Muscle layer of colon (tissue), 2 donors: ENCODE measurements around the gene ING3.
"Not testable (repeated sequence)": the region's sequence is repeated elsewhere in the genome, so short reads cannot be mapped to it uniquely, and the experiment has no call there.

ENCODE experiments used
- H3K27ac ChIP-seq: one replicate; pipeline ENCODE4 v1.7.0; 2013; ENCODE audit warnings: low read depth, mild to moderate bottlenecking, low read length, moderate library complexity
- H3K27me3 ChIP-seq, 2 donors: one replicate each; pipeline ENCODE4 v1.7.0; 2013; ENCODE audit warnings: low read length in 2 of 2, mild to moderate bottlenecking in 2 of 2; ENCODE audit not compliant: insufficient read depth in 2 of 2, control insufficient read depth in 1 of 2
- H3K36me3 ChIP-seq: one replicate; pipeline ENCODE4 v1.7.0; 2013; ENCODE audit warnings: mild to moderate bottlenecking, low read length; ENCODE audit not compliant: insufficient read depth
- H3K4me1 ChIP-seq: one replicate; pipeline ENCODE4 v1.7.0; 2013; ENCODE audit warnings: mild to moderate bottlenecking, low read length; ENCODE audit not compliant: insufficient read depth
- H3K4me3 ChIP-seq, 2 donors: one replicate each; pipeline ENCODE4 v1.7.0; 2013; ENCODE audit warnings: low read length in 2 of 2, low read depth in 1 of 2, mild to moderate bottlenecking in 1 of 2, moderate library complexity in 1 of 2
- H3K9ac ChIP-seq: one replicate; pipeline ENCODE4 v1.7.0; 2013; ENCODE audit warnings: low read length
- H3K9me3 ChIP-seq: one replicate; pipeline ENCODE4 v1.7.0; 2013; ENCODE audit warnings: mild to moderate bottlenecking, low read length
- donor health status: abdominal sarcoma.
- donor health status: Adenocarcinoma of cecum.

The ING3 gene

DNA sequence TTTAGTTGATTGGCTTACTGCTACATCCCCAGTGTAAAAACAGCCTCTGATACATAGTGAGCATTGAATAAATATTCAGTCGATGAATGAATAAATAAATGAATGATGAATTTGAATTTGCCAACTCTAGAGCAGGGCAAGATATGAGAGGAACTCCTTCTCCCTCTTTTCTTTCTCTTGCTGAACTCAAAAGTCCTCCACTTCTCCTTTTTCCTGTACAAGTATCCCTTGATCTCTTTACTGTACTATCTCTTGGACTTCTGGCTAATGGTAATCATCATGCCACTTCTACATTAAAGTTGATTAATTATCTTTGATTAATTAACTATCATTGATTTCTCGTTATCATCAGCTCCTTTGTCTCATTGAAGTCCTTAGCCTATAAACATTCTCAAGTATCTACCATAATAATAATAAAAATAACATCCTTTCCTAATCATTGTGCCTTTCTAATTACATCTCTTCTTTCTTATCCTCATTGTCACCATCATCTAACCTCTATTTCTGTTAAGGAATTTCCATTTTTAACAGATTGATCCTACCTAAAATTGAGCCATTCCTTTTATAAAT lies 48.5 kb downstream of the ING3 start:
- Histone ChIP-seq H3K36me3 (no peaks in the 10 kb centered on the region), H3K4me1 (peaks cover 75% of the 10 kb centered on the region), H3K9me3 (no peaks in the 10 kb centered on the region), H3K4me3 (peak overlapping the region in 1 of 2 donors; percentile 23), H3K9ac (no peak overlapping the region), H3K27ac (peak overlapping the region; percentile 67), H3K27me3 (no peaks in the 10 kb centered on the region)

DNA sequence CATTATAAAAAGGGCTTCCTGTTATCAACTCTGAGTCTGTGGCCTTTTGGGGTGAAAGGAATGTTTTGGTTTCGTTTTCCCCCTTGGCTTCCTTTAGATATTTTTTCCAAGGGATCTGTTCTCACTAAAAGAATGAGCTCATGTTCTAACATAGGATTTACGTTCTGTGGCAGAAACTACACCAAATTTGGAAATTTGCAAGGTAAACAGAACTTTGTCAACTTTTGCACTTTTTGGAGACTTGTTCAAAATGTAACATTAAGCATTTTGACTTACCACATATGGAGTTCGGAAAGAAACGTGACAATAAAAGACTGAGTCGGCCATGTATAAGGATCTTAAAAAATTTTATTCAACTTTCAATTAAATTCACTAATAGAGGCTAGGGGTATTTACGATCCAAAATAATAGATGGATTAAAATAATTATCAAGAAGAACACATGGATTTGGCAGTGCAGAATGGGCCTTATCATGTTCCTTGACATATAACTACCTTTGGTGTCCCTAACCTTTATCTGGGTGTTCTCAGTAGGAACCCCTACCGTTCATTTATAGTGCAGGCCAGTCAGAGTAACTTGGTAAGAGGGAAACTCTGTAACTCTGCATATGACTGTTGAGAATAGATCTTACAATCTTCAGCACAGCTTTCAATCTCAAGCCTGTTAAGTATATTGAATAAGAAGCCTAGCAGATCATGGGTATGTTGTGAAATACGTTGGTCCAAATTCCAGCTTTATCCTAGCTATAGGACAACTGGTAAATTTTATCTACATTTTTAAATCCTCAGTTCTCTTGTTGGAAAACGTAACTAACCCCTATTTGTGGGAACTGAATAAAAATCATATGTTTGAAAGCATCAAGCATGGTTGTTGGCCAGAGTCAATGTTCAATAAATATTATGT lies 49.8 kb downstream of the ING3 start:
- no peaks in the 10 kb centered on the region for H3K36me3 ChIP-seq
- peak overlapping the region; percentile 67 for H3K27ac ChIP-seq
- peak overlapping the region in 1 of 2 donors; percentile 23 for H3K4me3 ChIP-seq
- H3K9me3 ChIP-seq = no peaks in the 10 kb centered on the region
- H3K27me3 ChIP-seq = no peaks in the 10 kb centered on the region
- H3K4me1 ChIP-seq = peaks cover 77% of the 10 kb centered on the region
- peak overlapping the region; percentile 4 for H3K9ac ChIP-seq

DNA sequence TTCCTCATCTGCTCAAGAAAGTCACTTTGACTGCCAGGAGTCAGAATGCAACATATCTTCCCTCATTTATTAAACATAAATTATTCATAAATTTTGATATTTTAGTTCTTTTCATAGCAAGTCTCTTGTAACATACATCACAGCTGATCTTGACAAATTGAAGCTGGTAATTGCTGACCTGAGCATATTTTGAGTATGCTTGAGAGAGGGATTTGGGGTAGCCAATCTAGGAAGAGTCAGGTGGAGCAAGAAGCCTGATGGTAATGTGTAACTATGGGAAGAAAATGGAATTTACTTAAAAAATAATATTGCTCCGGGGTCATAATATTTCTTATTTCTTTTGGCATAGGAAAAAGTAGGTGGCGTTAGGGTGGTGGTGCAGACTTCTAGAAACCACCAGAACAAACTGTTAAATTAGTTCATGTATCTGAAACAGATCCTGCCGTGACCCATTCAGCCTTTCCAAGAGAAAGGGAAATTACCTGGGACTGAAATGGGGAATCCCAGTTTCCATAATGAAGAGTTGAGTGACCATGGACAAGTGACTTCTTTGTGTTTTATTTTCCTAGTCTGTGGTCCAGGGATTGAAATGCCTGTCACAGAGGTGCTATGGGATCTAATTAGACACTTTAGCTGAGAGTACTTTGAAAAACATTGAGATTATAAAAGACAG lies 50.8 kb downstream of the ING3 start:
- Histone ChIP-seq H3K9me3 (no peaks in the 10 kb centered on the region), H3K4me3 (no peak overlapping the region), H3K9ac (no peak overlapping the region), H3K36me3 (no peaks in the 10 kb centered on the region), H3K27ac (peak overlapping the region; percentile 67), H3K4me1 (peaks cover 81% of the 10 kb centered on the region), H3K27me3 (no peaks in the 10 kb centered on the region)

DNA sequence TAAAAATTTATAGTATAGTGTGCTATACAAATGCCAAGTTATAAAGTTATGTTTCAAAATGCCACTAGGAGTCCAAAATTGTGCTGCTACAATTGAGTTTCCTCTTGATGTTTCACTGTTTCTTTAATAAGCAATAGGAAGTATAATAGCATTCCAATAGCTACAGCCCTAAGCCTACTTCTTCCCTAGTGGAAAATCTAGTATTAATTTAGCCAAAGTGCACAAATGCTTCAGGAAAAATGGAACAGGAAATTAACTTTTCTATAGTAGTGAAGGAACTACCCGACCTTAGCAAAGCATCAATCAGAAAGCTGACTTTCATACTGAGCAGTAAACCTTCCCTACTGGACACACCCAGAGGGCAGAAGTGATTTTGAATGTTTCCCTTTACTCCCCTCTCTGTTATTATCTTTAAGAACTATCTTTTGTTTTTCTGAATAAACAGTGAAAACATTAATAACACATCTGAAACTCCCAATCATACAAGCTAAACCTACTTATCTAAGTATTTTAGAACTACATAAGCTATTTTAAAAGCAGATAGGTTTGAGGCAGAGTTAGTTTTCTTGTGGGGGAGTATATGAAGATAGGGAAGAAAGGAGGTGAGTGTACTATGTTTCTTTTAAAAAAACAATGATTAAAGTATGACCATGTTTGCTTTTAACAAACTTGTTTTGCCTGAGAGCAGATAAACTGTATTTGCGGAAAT lies 51.6 kb downstream of the ING3 start:
- H3K36me3 ChIP-seq = no peaks in the 10 kb centered on the region
- H3K27me3 ChIP-seq = no peaks in the 10 kb centered on the region
- peaks cover 79% of the 10 kb centered on the region for H3K4me1 ChIP-seq
- H3K4me3 ChIP-seq = no peak overlapping the region
- H3K9ac ChIP-seq = no peak overlapping the region
- no peaks in the 10 kb centered on the region for H3K9me3 ChIP-seq
- H3K27ac ChIP-seq = peak overlapping the region; percentile 45

DNA sequence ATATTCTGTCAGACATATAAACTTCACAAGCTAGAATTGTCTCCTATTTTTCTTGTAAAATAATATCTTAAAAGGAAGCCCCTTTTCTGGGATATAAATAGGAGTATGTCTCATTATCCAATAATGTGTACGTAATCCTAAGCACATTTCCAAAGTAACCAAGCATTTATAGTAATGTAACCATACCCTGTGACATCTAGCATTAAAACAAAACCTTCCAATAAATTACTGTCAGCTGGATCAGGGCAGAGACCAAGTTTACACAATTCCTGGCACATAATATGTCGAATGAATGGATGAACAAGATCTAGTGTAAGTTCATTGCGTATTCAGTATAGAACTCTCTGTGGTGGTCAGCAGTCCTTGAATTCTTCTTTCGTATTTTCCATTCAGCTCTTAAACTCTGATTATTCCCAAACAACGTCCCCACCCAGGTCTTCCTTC lies 52.2 kb downstream of the ING3 start:
- H3K4me3 ChIP-seq = no peak overlapping the region

DNA sequence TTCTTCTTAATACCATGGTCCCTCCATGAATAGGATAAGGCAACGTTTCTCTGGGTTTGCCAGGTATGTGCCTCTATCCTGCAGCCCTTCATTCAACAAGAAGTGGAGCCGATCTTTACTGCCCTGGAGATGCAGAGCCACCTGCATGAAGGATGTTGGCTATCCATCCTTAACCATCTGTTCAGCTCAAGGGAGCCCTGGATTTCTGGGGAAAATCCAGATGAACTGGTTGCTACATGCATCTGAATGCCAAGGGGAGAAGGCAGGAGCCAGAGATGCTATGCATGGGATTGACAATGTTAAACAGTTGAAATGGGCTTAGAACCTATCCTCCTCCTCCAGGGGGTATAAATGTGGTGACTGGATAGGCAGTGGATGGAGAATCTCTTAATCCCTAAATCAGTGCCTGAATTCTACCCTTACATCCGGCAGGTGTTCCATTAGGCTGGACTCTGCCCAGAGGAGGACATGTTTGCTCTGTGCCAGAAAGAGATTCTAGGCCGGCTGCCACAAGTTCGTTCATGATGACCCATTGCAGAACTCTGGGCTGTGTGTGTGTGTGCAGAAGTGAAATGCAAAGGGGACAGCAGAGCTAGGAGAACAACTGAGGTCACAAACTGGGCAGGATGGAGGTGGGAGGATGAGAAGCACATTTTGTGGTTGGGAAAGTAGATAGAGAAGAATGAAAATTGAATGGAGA lies 53.6 kb downstream of the ING3 start:
- H3K27me3 ChIP-seq = no peaks in the 10 kb centered on the region
- H3K9ac ChIP-seq = no peak overlapping the region
- peaks cover 68% of the 10 kb centered on the region for H3K4me1 ChIP-seq
- no peak overlapping the region for H3K27ac ChIP-seq
- H3K36me3 ChIP-seq = no peaks in the 10 kb centered on the region
- H3K4me3 ChIP-seq = no peak overlapping the region
- H3K9me3 ChIP-seq = no peaks in the 10 kb centered on the region

More for the DNA sequence above, 52.2 kb downstream of the ING3 start:
- Histone ChIP-seq H3K36me3 (no peaks in the 10 kb centered on the region), H3K27me3 (no peaks in the 10 kb centered on the region), H3K9me3 (no peaks in the 10 kb centered on the region), H3K27ac (peak overlapping the region; percentile 45), H3K4me1 (peaks cover 75% of the 10 kb centered on the region), H3K9ac (no peak overlapping the region)

DNA sequence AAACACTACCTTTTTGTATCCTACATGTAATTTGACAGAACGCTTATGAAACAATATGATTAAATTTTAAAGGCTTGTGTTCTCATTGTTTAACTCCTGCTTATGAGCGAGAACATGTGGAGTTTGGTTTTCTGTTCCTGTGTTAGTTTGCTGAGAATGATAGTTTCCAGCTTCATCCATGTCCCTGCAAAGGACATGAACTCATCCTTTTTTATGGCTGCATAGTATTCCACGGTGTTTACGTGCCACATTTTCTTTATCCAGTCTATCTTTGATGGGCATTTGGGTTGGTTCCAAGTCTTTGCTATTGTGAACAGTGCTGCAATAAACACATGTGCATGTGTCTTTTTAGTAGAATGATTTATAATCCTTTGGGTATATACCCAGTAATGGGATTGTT lies 54.5 kb downstream of the ING3 start:
- not testable (repeated sequence) for H3K4me3 ChIP-seq, H3K36me3 ChIP-seq, H3K9ac ChIP-seq, H3K27me3 ChIP-seq, H3K9me3 ChIP-seq, H3K27ac ChIP-seq
- peaks cover 60% of the 10 kb centered on the region for H3K4me1 ChIP-seq

DNA sequence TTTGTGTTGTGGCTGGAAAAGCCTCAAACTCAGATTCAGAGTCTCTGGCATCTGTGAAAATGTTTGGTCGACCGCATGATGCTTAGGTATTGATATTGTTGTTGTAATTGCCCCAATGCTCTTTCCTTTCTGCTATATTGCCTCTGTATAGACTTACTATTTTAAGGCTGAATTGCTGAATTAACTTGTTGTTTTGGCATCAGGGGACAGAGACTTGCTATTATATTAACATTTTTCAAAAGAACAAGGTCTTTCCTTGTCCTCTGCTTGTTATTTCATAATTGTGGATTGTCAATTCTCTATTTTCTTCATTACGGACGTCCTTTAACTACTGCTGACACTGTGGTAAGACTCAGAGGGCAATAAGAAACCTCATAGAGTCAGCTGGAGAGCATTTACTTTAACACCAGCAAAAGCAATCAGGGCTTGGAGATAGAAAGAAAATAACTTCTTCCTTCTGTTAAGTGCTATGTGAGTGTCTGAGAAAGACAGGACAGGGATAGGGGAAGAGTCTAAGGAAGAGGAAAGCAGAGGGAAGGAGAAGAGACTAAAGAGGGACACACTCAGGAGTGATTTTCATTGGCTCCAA lies 55.5 kb downstream of the ING3 start:
- Histone ChIP-seq H3K4me1 (peaks cover 49% of the 10 kb centered on the region), H3K27me3 (no peaks in the 10 kb centered on the region), H3K36me3 (no peaks in the 10 kb centered on the region), H3K27ac (peak overlapping the region; percentile 0), H3K9ac (no peak overlapping the region), H3K9me3 (no peaks in the 10 kb centered on the region), H3K4me3 (peak overlapping the region in 1 of 2 donors; percentile 1)

DNA sequence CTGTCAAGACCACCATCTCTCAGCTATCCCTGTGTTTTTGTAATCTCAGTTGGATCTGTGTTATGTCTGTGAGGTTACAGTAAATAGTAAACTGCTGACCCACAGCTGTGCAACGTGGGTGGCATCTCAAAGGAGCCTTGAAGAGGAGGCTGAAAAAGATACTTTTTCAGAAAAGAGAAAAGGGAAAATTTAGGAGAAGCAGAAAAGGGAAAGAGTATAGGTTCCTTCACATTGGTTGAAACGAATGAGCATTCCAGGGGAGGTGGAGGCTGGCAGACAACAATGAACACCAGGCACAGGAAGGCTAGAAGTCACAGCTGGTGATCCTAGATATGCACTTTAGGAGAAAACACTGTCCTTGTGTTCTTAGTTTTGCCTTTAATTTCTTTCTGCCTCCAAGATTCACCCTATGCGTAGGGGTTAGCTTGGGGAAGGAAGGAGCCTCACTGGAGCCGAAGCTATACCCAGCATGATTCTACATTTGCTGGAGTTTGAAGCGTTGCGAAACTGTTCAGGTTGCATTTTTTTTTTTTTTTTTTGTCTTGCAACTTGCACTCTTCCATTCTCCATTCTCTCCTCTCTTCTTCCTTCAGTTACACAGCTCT lies 56.2 kb downstream of the ING3 start:
- Histone ChIP-seq H3K27ac (peak overlapping the region; percentile 0), H3K4me1 (peaks cover 43% of the 10 kb centered on the region), H3K4me3 (no peak overlapping the region), H3K9me3 (no peaks in the 10 kb centered on the region), H3K36me3 (no peaks in the 10 kb centered on the region), H3K27me3 (no peaks in the 10 kb centered on the region), H3K9ac (no peak overlapping the region)

DNA sequence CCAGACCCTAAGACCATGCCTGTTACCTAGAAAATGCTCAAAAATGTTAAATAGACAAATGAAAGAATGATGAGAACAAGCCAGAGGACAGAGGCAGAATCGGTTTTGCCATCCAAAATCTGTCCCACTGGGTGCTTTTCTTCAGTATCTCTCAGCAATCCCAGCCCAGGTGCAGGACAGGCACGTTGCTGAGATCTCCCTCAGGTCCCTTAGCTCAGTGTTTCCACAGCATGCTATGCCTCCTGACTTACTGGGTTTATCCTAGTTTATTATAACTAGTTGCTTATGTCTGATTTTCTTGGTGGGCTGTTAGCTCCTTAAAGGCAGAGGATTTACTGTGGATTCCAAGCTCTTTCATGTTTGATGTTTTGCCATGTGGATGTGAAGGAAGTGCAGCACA lies 58.2 kb downstream of the ING3 start:
- Histone ChIP-seq H3K27ac (no peak overlapping the region), H3K27me3 (no peaks in the 10 kb centered on the region), H3K4me3 (no peak overlapping the region), H3K9me3 (no peaks in the 10 kb centered on the region), H3K9ac (no peak overlapping the region), H3K4me1 (peaks cover 37% of the 10 kb centered on the region), H3K36me3 (no peaks in the 10 kb centered on the region)
